PC-3 (cell line): ENCODE measurements around the gene SMPDL3A. TPM values are rescaled to one million over a fixed set of nuclear protein-coding genes. Genes with fewer than 3 reads are reported as not detected.

Experiments
- ATAC-seq: fragments of 200-7000 bp; cut with Tn5 transposase; 2 replicates; pipeline ENCODE4 v1.9.1; 2020; ENCODE audit warnings: mild to moderate bottlenecking, moderate library complexity
- BruUV-seq: library from RNA; stranded (reverse); fragments of 400-500 nt; replicated peaks from 2 replicates; lab custom pipeline; 2021; lab: Mats Ljungman, UMichigan
- CTCF ChIA-PET: fragments of 300-600 bp; sonication (Branson Sonifier 250); formaldehyde crosslinking; loops from one replicate; lab custom pipeline; 2022; ENCODE audit warnings: antibody characterized with exemption; lab: Charles Lee
- POLR2A ChIA-PET: fragments of 300-600 bp; sonication (Branson Sonifier 250); formaldehyde crosslinking; loops from one replicate; lab custom pipeline; 2022; ENCODE audit warnings: antibody characterized with exemption; ENCODE audit not compliant: unreplicated experiment; lab: Charles Lee
- DNase-seq: peaks from one replicate; pipeline ENCODE4 v3.0.0-alpha.2; 2015
- H2AFZ ChIP-seq: fragments of 300-600 bp; sonication (generic); 2 replicates; pipeline ENCODE4 v1.6.0; 2016; ENCODE audit warnings: antibody characterized with exemption, low read length
- H3F3A ChIP-seq: fragments of 300-600 bp; sonication (generic); one replicate; pipeline ENCODE4 v1.6.0; 2017; ENCODE audit warnings: antibody characterized with exemption, low read length, control low read depth, mild to moderate bottlenecking; ENCODE audit not compliant: unreplicated experiment
- H3K27ac ChIP-seq: fragments of 300-600 bp; sonication (generic); 2 replicates; pipeline ENCODE4 v1.5.1; 2016; ENCODE audit warnings: mild to moderate bottlenecking, low read length
- H3K27me3 ChIP-seq: fragments of 300-600 bp; sonication (generic); 2 replicates; pipeline ENCODE4 v1.6.1; 2016; ENCODE audit warnings: low read length, mixed read lengths
- H3K36me3 ChIP-seq: fragments of 300-600 bp; sonication (generic); 2 replicates; pipeline ENCODE4 v1.6.1; 2016; ENCODE audit warnings: low read depth, mixed run types, low read length, mixed read lengths
- H3K4me1 ChIP-seq: fragments of 300-600 bp; sonication (generic); 2 replicates; pipeline ENCODE4 v1.5.1; 2016; ENCODE audit warnings: low read length; ENCODE audit not compliant: insufficient read depth
- H3K4me2 ChIP-seq: fragments of 300-600 bp; sonication (generic); 2 replicates; pipeline ENCODE4 v1.6.0; 2016; ENCODE audit warnings: low read length
- H3K4me3 ChIP-seq: fragments of 300-600 bp; sonication (generic); 2 replicates; pipeline ENCODE4 v1.5.1; 2016; ENCODE audit warnings: mild to moderate bottlenecking, low read length, mixed read lengths
- H3K79me2 ChIP-seq: fragments of 300-600 bp; sonication (generic); 2 replicates; pipeline ENCODE4 v1.6.1; 2017; ENCODE audit warnings: low read length, mixed read lengths
- H3K9ac ChIP-seq: fragments of 300-600 bp; sonication (generic); 2 replicates; pipeline ENCODE4 v1.6.0; 2016; ENCODE audit warnings: mild to moderate bottlenecking, low read length
- H3K9me2 ChIP-seq: fragments of 300-600 bp; sonication (generic); replicated peaks from 2 replicates; pipeline ENCODE4 v1.6.1; 2016; ENCODE audit warnings: mixed run types, low read length, mixed read lengths
- H3K9me3 ChIP-seq: fragments of 300-600 bp; sonication (generic); 2 replicates; pipeline ENCODE4 v1.6.1; 2016; ENCODE audit warnings: low read length, mixed read lengths
- H4K20me1 ChIP-seq: fragments of 300-600 bp; sonication (generic); 2 replicates; pipeline ENCODE4 v1.6.1; 2016; ENCODE audit warnings: low read length, mixed read lengths
- EZH2 ChIP-seq: fragments of 300-600 bp; sonication (generic); IDR thresholded peaks from one replicate; pipeline ENCODE4 v1.6.1; 2017; ENCODE audit warnings: antibody characterized with exemption, mild to moderate bottlenecking, low read length; ENCODE audit not compliant: unreplicated experiment
- EZH2phosphoT487 ChIP-seq: fragments of 300-600 bp; sonication (generic); IDR thresholded peaks from 2 replicates; pipeline ENCODE4 v1.6.1; 2018; ENCODE audit warnings: mild to moderate bottlenecking, antibody characterized with exemption, low read length, borderline replicate concordance
- intact Hi-C: fragments of 100-400 bp; cut with micrococcal nuclease; formaldehyde crosslinking; loops from 2 replicates; pipeline ENCODE4 v1.9.0; 2023
- total RNA-seq: library from RNA; depleted of rRNA; stranded (reverse); fragments of >200 nt; gene quantifications from 2 replicates; pipeline ENCODE4 v1.2.3, GENCODE V29; 2014
- TF ChIP-seq, protein P1 (sequence below): fragments of 300-600 bp; sonication (generic); conservative IDR thresholded peaks from 2 replicates; pipeline ENCODE4 v1.5.1; 2017; ENCODE audit warnings: antibody characterized with exemption, low read depth, mild to moderate bottlenecking, low read length

SMPDL3A gene
- total RNA-seq, 1 experiment from 2014 or later, result 4.6 TPM

DNA sequence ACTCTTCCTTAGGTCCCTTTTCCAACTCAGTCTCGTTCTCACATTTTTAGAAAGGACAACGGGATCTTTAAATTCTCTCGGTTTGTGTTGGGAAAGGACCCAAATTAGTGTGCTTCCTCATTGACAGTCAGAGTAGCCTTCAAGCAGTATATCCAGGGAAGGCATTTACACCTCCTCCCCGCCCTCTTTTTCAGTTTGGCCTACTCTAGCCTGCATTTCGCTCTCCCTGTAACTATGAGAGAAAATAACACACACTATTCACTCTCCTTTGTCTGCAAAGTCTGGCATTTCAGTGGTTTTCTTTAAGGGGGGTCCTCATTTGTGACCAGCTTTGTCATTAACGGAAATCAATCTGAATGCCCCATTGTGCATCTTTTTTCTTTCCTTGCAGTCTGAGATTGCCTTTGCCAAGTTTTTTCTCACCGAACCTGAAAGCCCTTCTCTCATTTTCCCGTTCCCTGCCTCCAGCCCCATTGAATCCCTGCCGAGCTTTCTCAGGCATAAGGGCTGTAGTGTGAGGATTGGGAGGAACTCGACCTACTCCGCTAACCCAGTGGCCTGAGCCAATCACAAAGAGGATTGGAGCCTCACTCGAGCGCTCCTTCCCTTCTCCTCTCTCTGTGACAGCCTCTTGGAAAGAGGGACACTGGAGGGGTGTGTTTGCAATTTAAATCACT lies 9.9 kb upstream of the SMPDL3A start:
- H3K4me3 ChIP-seq, result no peak overlapping the region
- BruUV-seq, result no TSS peak
- no peaks in the 10 kb centered on the region for H4K20me1 ChIP-seq
- POLR2A ChIA-PET, result no interaction called here
- no peaks in the 10 kb centered on the region for H3K36me3 ChIP-seq
- CTCF ChIA-PET, result no interaction called here
- DNase-seq (no peak), ATAC-seq (no peak)
- H3K4me1 ChIP-seq, result no peaks in the 10 kb centered on the region
- no peaks in the 10 kb centered on the region for H3K9me3 ChIP-seq
- H3K4me2 ChIP-seq, result no peak overlapping the region
- no peaks in the 10 kb centered on the region for H3F3A ChIP-seq
- H3K9ac ChIP-seq, result no peak overlapping the region
- no peaks in the 10 kb centered on the region for H3K79me2 ChIP-seq
- H3K9me2 ChIP-seq, result no peaks in the 10 kb centered on the region
- intact Hi-C loops, result no loop called here
- H3K27me3 ChIP-seq, result peaks cover 10% of the 10 kb centered on the region
- H2AFZ ChIP-seq, result no peak overlapping the region
- TF ChIP-seq EZH2phosphoT487, result no peak
- TF ChIP-seq EZH2, result no peak
- TF ChIP-seq, protein P1, sequence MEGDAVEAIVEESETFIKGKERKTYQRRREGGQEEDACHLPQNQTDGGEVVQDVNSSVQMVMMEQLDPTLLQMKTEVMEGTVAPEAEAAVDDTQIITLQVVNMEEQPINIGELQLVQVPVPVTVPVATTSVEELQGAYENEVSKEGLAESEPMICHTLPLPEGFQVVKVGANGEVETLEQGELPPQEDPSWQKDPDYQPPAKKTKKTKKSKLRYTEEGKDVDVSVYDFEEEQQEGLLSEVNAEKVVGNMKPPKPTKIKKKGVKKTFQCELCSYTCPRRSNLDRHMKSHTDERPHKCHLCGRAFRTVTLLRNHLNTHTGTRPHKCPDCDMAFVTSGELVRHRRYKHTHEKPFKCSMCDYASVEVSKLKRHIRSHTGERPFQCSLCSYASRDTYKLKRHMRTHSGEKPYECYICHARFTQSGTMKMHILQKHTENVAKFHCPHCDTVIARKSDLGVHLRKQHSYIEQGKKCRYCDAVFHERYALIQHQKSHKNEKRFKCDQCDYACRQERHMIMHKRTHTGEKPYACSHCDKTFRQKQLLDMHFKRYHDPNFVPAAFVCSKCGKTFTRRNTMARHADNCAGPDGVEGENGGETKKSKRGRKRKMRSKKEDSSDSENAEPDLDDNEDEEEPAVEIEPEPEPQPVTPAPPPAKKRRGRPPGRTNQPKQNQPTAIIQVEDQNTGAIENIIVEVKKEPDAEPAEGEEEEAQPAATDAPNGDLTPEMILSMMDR, result no peak
- no peak overlapping the region for H3K27ac ChIP-seq

DNA sequence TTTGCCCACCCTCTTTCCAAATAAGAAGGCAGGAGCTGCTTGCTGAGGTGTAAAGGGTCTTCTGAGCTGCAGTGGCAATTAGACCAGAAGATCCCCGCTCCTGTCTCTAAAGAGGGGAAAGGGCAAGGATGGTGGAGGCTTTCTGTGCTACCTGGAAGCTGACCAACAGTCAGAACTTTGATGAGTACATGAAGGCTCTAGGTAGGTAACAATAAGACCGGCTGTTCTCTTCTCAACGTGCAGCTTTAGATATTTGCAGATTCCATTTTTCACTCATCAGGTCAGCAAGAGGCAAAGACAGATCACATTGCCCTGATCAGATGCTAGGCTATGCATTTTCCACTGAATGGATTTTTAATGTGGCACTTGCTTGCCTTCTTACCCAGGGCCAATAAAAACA lies 9.4 kb upstream of the SMPDL3A start, which contains the start of gene FABP7:
FABP7 (plus strand) TSS at position 50 of the 400 bp plus-strand sequence; CDS start at position 129, 79 bp downstream.
- Histone ChIP-seq H3K79me2 (no peaks in the 10 kb centered on the region), H3K9me3 (no peaks in the 10 kb centered on the region), H3K4me3 (no peak within 1 kb of the TSS), H3K9ac (no peak within 1 kb of the TSS), H3K27ac (no peak within 1 kb of the TSS), H3K4me1 (no peaks in the 10 kb centered on the region), H3K36me3 (no peaks in the 10 kb centered on the region), H2AFZ (no peak within 1 kb of the TSS), H4K20me1 (no peaks in the 10 kb centered on the region), H3K9me2 (no peaks in the 10 kb centered on the region), H3K27me3 (peaks cover 10% of the 10 kb centered on the region), H3K4me2 (no peak within 1 kb of the TSS), H3F3A (no peaks in the 10 kb centered on the region)
- TF ChIP-seq, protein P1, result no peak
- TF ChIP-seq EZH2phosphoT487 (no peak), EZH2 (no peak)
- ATAC-seq, result no peak
- ChIA-PET CTCF (no interaction called here), POLR2A (no interaction called here)
- DNase-seq, result no peak
- intact Hi-C loops, result no loop called here
- no TSS peak for BruUV-seq

DNA sequence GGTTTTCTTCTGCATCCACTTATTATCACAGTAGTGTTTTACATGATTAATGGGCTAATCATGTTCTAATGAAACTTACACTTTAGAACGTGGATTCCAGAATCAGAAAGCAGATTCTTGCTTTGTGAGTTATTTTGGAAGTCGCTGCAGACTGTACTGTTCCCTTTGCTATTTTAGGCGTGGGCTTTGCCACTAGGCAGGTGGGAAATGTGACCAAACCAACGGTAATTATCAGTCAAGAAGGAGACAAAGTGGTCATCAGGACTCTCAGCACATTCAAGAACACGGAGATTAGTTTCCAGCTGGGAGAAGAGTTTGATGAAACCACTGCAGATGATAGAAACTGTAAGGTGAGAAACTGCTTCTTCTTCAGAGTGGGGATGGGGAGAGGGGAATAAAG lies 8.9 kb upstream of the SMPDL3A start:
- no peak for ATAC-seq

More for the DNA sequence above, 8.9 kb upstream of the SMPDL3A start:
- no peaks in the 10 kb centered on the region for H3K9me2 ChIP-seq
- no TSS peak for BruUV-seq
- H3K4me2 ChIP-seq, result no peak overlapping the region
- H2AFZ ChIP-seq, result no peak overlapping the region
- ChIA-PET POLR2A (no interaction called here), CTCF (no interaction called here)
- H3K9ac ChIP-seq, result no peak overlapping the region
- no peak overlapping the region for H3K4me3 ChIP-seq
- TF ChIP-seq, protein P1, result no peak
- TF ChIP-seq EZH2, result no peak
- TF ChIP-seq EZH2phosphoT487, result no peak
- no peak for DNase-seq
- H3K27ac ChIP-seq, result no peak overlapping the region
- no peaks in the 10 kb centered on the region for H3K9me3 ChIP-seq
- no peaks in the 10 kb centered on the region for H3K4me1 ChIP-seq
- peaks cover 10% of the 10 kb centered on the region for H3K27me3 ChIP-seq
- no peaks in the 10 kb centered on the region for H3K36me3 ChIP-seq
- H3K79me2 ChIP-seq, result no peaks in the 10 kb centered on the region
- H3F3A ChIP-seq, result no peaks in the 10 kb centered on the region
- intact Hi-C loops, result no loop called here
- no peaks in the 10 kb centered on the region for H4K20me1 ChIP-seq
